SKM-1 treated with dmso at 0.1 percent for 144 hours (cell line): ENCODE measurements around the gene KRTAP4-2.
"Not testable (repeated sequence)": the region's sequence is repeated elsewhere in the genome, so short reads cannot be mapped to it uniquely, and the experiment has no call there.

ENCODE experiments used
- DNase-seq: peaks from one replicate; lab custom pipeline; 2025; ENCODE audit not compliant: unreplicated experiment; lab: John Stamatoyannopoulos, UW

KRTAP4-2 gene

DNA sequence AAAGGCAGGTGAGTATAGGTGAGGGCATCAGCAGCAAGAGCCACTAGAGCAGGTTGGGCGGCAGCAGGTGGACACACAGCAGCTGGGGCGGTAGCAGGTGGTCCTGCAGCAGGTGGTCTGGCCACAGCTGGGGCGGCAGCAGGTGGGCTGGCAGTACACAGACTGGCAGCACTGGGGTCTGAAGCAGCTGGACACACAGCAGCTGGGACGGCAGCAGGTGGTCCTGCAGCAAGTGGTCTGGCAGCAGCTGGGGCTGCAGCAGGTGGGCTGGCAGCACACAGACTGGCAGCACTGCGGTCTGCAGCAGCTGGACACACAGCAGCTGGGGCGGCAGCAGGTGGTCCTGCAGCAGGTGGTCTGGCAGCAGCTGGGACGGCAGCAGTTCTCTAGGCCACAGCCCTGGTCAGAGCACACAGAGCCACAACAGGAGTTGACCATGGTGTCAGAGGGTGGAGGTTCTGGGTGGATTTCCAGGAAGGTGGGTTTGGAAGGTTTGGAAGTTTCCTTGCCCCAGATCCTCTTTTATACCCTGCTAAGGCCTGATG lies at the start of gene KRTAP4-2:
KRTAP4-2 (minus strand) TSS at position 495 of the 545 bp plus-strand sequence; CDS start at position 438, 57 bp downstream.
- DNase-seq: no peak

DNA sequence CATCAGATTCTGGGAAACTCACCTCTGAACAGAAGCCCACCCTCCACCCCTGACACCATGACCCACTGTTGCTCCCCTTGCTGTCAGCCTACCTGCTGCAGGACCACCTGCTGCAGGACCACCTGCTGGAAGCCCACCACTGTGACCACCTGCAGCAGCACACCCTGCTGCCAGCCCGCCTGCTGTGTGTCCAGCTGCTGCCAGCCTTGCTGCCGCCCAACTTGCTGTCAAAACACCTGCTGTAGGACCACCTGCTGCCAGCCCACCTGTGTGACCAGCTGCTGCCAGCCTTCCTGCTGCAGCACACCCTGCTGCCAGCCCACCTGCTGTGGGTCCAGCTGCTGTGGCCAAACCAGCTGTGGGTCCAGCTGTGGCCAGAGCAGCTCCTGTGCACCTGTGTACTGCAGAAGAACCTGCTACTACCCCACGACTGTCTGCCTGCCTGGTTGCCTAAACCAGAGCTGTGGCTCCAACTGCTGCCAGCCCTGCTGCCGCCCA lies 48.6 kb upstream of the KRTAP4-2 start, which contains the start of gene KRTAP9-2:
KRTAP9-2 (plus strand) TSS at position 51 of the 498 bp plus-strand sequence; CDS start at position 58, 7 bp downstream.
- DNase-seq: not testable (repeated sequence)

- no peak for DNase-seq
These were observed 48.0 kb upstream of the KRTAP4-2 start for GRCh38 chr17:41226051-41226450.

DNA sequence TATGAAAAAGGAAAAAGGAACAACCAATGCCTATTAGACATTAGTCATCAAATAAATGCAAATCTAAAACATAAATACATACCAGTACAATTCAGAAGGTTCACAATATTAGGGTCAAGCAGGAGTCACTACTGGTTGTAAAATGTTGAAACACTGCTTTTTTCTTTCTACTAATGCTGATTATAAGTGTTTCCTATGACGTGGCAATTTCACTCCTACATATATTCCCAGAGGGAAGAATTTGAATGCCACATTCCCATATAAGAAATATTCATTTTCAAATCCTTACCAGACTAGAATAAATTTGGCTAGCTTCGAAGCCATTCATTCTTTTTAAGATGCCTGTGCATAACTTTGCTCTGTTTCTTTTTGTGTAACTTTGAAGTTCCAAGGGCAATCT lies 45.8 kb upstream of the KRTAP4-2 start:
- DNase-seq: no peak

DNA sequence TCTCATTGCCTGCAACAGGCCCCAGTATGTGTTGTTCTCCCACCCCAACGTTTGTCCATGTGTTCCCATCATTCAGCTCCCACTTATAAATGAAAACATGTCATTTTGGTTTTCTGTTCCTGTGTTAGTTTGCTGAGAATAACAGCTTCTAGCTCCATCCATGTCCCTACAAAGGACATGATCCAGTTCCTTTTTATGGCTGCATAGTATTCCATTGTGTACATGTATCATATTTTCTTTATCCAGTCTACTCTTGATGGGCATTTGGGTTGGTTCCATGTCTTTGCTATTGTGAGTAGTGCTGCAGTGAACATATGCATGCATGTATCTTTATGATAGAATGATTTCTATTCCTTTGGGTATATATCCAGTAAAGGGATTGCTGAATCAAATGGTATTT lies 37.7 kb upstream of the KRTAP4-2 start:
- DNase-seq: no peak

GRCh38 chr17:41212524-41213169 lies 34.6 kb upstream of the KRTAP4-2 start:
- DNase-seq: no peak

- no peak for DNase-seq
These were observed 33.9 kb upstream of the KRTAP4-2 start for GRCh38 chr17:41211845-41212466.

DNA sequence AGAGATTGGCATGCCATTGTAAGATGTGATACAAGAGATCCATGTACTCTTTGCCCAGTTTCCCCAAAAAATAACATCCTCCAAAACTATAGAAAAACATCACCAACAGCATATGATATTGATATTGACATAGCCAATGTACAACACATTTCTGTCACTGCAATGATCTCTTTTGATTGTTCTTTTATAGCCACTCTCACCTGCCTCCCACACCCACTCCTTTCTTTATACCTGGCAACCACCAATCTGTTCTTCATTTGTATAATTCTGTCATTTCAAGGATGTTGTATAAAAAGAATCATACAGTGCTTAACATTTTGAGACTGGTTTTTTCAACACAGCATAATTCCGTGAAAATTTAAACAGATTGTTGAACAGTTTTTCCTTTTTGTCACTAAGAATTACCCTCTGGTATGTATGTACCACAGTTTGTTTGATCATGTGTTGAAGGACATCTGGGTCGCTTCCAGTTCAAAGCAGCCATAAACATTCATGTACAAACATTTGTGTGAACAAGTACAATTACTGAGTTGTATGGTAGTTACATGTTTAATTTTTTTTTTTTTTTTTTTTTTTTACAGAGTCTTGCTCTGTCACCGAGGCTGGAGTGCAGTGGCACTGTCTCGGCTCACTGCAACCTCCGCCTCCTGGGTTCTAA lies 21.5 kb upstream of the KRTAP4-2 start:
- DNase-seq: no peak

- DNase-seq: no peak
These were observed 18.0 kb upstream of the KRTAP4-2 start for GRCh38 chr17:41196068-41196467.

GRCh38 chr17:41190328-41190727 lies 12.3 kb upstream of the KRTAP4-2 start:
- no peak for DNase-seq

GRCh38 chr17:41189837-41190318 lies 11.9 kb upstream of the KRTAP4-2 start, which contains the start of gene KRTAP9-1:
KRTAP9-1 (plus strand) TSS chr17:41189887; CDS start chr17:41189887, 0 bp downstream.
- not testable (repeated sequence) for DNase-seq

DNA sequence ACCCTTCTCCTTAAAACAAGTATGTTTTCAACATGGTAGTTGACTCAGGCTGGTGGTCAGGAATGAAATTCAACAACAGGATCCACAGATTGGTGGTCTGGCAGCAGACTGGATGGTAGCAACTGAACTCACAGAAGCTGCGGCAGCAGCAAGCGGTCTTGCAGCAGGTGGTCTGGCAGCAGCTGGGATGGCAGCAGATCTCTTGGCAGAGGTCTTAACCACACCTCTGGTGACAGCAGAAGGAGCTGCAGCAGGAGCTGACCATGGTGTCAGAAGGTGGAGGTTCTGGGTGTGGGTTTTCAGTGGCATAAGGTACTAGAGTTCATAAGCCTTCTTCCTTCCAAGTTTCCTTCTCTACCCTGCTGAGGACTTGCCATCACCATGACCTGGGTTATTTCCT lies 8.9 kb upstream of the KRTAP4-2 start:
- DNase-seq: no peak

- DNase-seq: no peak
These were observed 7.0 kb upstream of the KRTAP4-2 start for GRCh38 chr17:41185001-41185400.

DNA sequence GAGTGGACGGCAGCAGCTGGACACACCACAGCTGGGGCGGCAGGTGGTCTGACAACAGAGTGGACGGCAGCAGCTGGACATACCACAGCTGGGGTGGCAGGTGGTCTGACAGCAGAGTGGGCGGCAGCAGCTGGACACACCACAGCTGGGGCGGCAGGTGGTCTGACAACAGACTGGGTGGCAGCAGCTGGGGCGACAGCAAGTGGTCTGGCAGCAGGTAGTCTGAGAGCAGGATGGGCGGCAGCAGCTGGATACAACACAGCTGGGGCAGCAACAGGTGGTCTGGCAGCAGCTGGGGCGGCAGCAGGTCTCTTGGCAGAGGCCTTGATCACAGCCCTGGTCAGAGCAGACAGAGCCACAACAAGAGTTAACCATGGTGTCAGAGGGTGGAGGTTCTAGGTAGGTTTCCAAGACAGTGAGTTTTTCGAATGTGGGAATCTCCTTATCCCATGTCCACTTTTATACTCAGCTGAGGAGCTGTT lies 6.5 kb upstream of the KRTAP4-2 start, which contains the start of gene KRTAP4-1:
KRTAP4-1 (minus strand) TSS at position 432 of the 482 bp plus-strand sequence; CDS start at position 375, 57 bp downstream.
- DNase-seq: no peak

- DNase-seq: no peak
These were observed 1.0 kb upstream of the KRTAP4-2 start for GRCh38 chr17:41178843-41179616.

DNA sequence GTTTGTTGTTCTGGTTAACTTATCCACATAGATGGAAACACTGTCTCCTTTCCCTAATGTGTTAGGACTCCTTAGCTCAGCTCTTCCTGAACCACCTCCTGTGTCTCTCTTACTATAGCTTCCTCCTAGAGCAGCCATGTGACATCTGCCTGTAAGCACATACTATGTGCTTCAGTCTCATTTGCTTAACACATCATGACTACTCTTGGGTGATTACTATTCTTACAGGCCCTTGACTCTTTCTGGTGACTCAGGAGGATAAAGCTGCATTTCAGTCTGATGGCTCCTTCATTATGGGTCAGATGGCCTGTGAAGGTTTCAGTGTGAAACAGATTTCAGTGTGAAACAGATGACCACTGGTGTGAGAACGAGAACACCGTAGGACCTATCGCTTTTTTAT lies 320 bp upstream of the KRTAP4-2 start:
- DNase-seq: no peak

DNA sequence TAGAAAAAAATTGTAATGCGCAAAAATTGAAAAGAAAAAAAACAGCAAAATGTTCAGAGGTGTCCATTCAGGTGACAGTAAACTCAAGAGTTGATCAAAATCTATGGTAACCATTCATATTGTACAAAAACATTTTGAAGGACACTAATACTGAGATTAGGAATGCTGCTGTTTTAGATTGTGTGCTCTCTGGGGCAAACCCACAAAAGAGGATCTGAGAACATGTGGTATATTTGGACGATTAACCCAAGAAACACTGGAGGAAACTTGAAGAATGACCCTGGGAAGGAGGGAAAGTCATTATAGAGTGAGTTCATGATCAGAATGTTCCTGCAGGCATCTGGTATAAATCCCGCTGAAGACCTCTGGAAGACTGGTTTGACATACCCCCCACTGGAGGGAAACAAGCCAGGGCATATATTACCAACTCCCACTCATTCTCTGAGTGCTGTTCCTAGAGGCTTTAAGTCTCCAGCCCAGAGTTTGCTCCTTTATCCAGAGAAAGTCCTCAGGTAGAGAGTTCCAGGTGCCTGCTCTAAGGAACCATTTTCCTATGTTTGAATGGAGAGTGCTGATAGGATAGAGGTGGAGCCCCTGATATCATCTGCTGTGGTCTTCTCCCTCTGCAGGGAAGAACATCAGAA lies 1.2 kb downstream of the KRTAP4-2 start:
- DNase-seq: peak; percentile 2

GRCh38 chr17:41171886-41172285 lies 6.1 kb downstream of the KRTAP4-2 start:
- no peak for DNase-seq

DNA sequence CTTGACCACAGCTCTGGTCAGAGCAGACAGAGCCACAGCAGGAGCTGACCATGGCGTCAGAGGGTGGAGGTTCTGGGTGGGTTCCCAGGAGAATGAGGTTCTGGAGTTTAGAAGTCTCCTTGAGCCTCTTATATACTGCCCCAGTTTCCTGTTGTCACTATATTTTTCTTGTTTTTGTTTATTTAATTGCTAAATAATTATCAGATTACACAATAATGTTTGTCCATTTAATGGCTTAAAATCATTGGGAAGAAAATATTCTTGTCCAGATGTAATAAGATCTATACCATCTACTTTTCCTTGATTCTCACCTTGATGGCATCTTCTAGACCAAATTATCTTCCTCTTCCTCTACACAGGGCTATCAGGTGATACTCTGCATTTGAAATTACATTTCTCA lies 9.9 kb downstream of the KRTAP4-2 start, which contains the start of gene KRTAP4-3:
KRTAP4-3 (minus strand) TSS at position 101 of the 400 bp plus-strand sequence; CDS start at position 52, 49 bp downstream.
- DNase-seq: no peak

DNA sequence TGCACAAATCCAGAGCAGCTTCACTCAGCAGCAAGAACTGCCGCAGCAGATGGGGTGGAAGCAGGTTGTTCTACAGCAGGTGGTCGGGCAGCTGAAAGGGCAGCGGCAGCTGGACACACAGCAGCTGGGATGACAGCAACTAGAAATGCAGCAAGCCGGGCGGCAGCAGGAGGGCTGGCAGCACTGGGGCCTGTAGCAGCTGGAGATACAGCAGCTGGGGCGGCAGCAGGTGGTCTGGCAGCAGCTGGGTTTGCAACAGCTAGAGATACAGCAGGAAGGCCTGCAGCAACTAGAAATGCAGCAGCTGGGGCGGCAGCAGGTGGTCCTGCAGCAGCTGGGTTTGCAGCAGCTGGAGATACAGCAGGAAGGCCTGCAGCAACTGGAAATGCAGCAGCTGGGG lies 10.5 kb downstream of the KRTAP4-2 start:
- no peak for DNase-seq
